Mucosa of rectum (tissue), 2 donors: Measurements from ENCODE around the gene FBLN2.
A peak's percentile ranks its signal among the peaks of the same experiment; 100 is the strongest.

ENCODE experiments used
- H3K27ac ChIP-seq, 2 donors: one replicate each; pipeline ENCODE4 v1.7.0; 2013; ENCODE audit warnings: inconsistent platforms in 2 of 2, low read depth in 2 of 2, low read length in 2 of 2
- H3K27me3 ChIP-seq, 2 donors: one replicate each; pipeline ENCODE4 v1.7.0; 2013; ENCODE audit warnings: low read length in 2 of 2; ENCODE audit not compliant: control insufficient read depth in 2 of 2, insufficient read depth in 2 of 2
- H3K36me3 ChIP-seq, 2 donors: one replicate each; pipeline ENCODE4 v1.7.0; 2013; ENCODE audit warnings: low read length in 2 of 2; ENCODE audit not compliant: control insufficient read depth in 2 of 2, insufficient read depth in 2 of 2
- H3K4me1 ChIP-seq, 2 donors: one replicate each; pipeline ENCODE4 v1.7.0; 2013; ENCODE audit warnings: low read length in 2 of 2, mild to moderate bottlenecking in 1 of 2; ENCODE audit not compliant: control insufficient read depth in 2 of 2, insufficient read depth in 2 of 2
- H3K4me3 ChIP-seq, 2 donors: one replicate each; pipeline ENCODE4 v1.7.0; 2013; ENCODE audit warnings: low read length in 2 of 2
- H3K9ac ChIP-seq, 2 donors: one replicate each; pipeline ENCODE4 v1.7.0; 2013; ENCODE audit warnings: low read length in 2 of 2, low read depth in 1 of 2, mild to moderate bottlenecking in 1 of 2
- H3K9me3 ChIP-seq, 2 donors: one replicate each; pipeline ENCODE4 v1.7.0; 2013; ENCODE audit warnings: low read length in 2 of 2; ENCODE audit not compliant: control insufficient read depth in 2 of 2
- donor health status: healthy.
- donor health status: Normal muscosa, but diverticular disease.

The FBLN2 gene

GRCh38 chr3:13651775-13652428 lies 103.0 kb downstream of the FBLN2 start:
- H3K4me3 ChIP-seq, result no peak overlapping the region
- peaks cover 21 to 24% of the 10 kb centered on the region in 2 donors for H3K27me3 ChIP-seq
- H3K27ac ChIP-seq, result no peak overlapping the region
- H3K9me3 ChIP-seq, result no peaks in the 10 kb centered on the region
- peaks cover 4 to 6% of the 10 kb centered on the region in 2 donors for H3K4me1 ChIP-seq
- no peak overlapping the region for H3K9ac ChIP-seq
- H3K36me3 ChIP-seq, result no peaks in the 10 kb centered on the region

DNA sequence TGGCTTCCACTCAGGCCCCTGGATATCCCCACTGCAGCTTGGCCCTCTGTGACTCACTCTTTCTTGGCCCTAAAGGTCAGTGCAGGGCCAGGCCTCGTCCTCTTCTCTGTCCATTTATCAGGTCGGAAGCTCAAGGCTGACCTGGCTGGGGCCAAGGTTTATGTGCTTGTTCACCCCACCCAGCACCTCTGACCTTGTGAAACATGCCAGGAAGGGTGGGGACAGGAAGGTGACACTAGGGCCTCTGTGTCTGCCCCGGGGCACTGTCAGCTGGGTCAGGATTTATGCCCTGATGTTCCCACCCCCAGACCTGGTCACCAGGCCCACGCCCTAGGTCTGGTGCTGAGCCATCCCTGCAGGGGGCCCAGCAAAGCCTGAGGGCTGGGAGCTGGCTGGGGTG lies 103.8 kb downstream of the FBLN2 start:
- H3K27me3 ChIP-seq, result peaks cover 15 to 25% of the 10 kb centered on the region in 2 donors
- no peaks in the 10 kb centered on the region for H3K9me3 ChIP-seq
- H3K4me1 ChIP-seq, result peaks cover 4 to 6% of the 10 kb centered on the region in 2 donors
- no peak overlapping the region for H3K27ac ChIP-seq
- no peak overlapping the region for H3K4me3 ChIP-seq
- H3K9ac ChIP-seq, result no peak overlapping the region
- no peaks in the 10 kb centered on the region for H3K36me3 ChIP-seq

- peaks cover 17 to 28% of the 10 kb centered on the region in 2 donors for H3K27me3 ChIP-seq
Measured at GRCh38 chr3:13653631-13654279, 104.8 kb downstream of the FBLN2 start.

GRCh38 chr3:13654330-13655060 lies 105.6 kb downstream of the FBLN2 start:
- H3K4me3 ChIP-seq, result peak overlapping the region in 1 of 2 donors; percentile 7
- H3K27ac ChIP-seq, result no peak overlapping the region
- peaks cover 4% of the 10 kb centered on the region in 2 donors for H3K4me1 ChIP-seq

More at GRCh38 chr3:13653631-13654279, 104.8 kb downstream of the FBLN2 start:
- Histone ChIP-seq H3K36me3 (no peaks in the 10 kb centered on the region), H3K9ac (no peak overlapping the region), H3K4me3 (no peak overlapping the region), H3K9me3 (no peaks in the 10 kb centered on the region), H3K4me1 (peaks cover 4% of the 10 kb centered on the region in 2 donors), H3K27ac (no peak overlapping the region)

DNA sequence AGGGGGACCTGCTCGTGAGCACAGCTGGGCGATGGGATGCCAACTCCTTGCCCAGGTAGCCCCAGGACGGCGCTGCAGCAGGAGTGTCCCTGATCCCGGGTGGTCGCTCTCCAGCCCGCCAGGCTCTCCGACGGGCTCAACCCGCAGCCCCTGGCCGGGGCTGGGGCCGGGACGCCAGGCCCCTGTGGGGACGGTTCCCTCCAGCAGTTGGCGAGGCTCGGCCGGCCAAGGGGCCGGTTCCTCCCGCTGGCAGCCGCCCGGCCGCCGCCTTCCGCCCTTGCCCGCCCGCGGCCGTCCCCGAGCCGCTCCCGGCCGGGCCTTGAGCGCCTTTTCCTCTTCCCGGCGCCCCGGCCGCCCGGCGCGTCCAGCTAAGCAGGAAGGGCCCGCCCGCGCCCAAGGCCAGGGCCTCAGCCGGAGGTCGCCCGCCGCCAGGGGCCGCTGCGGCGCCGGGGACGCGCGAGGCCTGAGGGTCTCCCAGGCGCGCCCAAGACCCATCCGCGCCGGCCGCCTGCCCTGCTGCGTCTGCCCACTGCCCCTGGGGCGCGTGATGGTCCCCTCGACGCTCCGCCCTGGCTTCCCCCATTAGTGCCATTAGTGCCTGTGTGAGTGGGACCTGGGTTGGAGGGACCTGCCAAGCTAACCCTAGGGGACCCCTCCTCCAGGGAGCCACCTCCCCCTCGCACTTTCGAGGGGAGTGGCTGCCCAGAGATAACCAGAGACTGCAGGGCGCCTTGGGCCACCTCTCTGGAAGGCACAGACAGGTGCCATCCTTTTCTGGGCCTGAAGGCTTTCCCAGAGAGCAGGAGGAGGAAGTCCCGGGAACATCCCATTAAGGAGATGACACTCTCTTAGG lies 106.4 kb downstream of the FBLN2 start:
- Histone ChIP-seq H3K36me3 (no peaks in the 10 kb centered on the region), H3K27ac (no peak overlapping the region), H3K4me3 (peak overlapping the region; percentile 4 to 7), H3K4me1 (peaks cover 3 to 4% of the 10 kb centered on the region in 2 donors), H3K9ac (no peak overlapping the region), H3K27me3 (peaks cover 17 to 29% of the 10 kb centered on the region in 2 donors), H3K9me3 (no peaks in the 10 kb centered on the region)

More at GRCh38 chr3:13654330-13655060, 105.6 kb downstream of the FBLN2 start:
- peaks cover 17 to 29% of the 10 kb centered on the region in 2 donors for H3K27me3 ChIP-seq
- no peaks in the 10 kb centered on the region for H3K36me3 ChIP-seq
- no peaks in the 10 kb centered on the region for H3K9me3 ChIP-seq
- no peak overlapping the region for H3K9ac ChIP-seq

DNA sequence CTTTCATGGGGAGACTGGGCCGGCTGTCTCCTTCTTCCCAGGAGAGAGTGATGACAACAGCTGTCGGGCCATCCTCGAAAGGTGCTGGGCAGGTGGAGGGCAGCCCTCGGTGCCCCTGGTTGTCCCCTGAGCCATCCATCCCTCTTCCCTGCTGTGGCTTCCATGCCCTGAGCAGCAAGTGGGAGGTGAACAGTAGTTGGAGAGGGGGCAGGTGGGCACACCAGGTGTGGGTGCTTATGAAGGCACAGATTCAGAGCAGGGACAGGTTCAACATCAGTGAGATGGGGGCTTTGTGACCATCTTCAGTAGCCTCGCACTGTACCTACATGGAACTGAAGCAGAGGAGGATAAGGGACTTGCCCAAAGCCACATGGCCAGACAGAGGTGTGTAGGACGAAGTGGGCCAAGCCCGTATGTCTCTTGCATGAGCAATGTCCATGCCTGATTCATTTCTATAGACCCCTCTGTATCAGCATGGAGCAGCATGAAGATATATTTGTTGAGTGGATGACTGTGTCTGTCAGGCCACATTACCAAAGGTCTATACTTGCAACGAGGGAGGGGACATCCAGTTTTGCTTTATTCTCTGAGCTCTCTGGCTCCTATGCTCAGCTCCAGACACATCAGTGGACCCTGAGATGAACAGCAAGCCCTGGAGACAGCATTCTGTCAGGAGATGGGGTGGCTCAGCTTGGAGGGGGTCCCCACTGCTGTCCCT lies 107.8 kb downstream of the FBLN2 start:
- Histone ChIP-seq H3K9ac (no peak overlapping the region), H3K4me3 (no peak overlapping the region), H3K4me1 (peaks cover 0 to 2% of the 10 kb centered on the region in 2 donors), H3K9me3 (no peaks in the 10 kb centered on the region), H3K27ac (no peak overlapping the region), H3K36me3 (no peaks in the 10 kb centered on the region), H3K27me3 (peaks cover 17 to 29% of the 10 kb centered on the region in 2 donors)

GRCh38 chr3:13657660-13658435 lies 108.9 kb downstream of the FBLN2 start:
- Histone ChIP-seq H3K4me1 (peaks cover 0 to 2% of the 10 kb centered on the region in 2 donors), H3K36me3 (no peaks in the 10 kb centered on the region), H3K4me3 (no peak overlapping the region), H3K9me3 (no peaks in the 10 kb centered on the region), H3K27me3 (peaks cover 17 to 29% of the 10 kb centered on the region in 2 donors), H3K9ac (no peak overlapping the region), H3K27ac (no peak overlapping the region)

DNA sequence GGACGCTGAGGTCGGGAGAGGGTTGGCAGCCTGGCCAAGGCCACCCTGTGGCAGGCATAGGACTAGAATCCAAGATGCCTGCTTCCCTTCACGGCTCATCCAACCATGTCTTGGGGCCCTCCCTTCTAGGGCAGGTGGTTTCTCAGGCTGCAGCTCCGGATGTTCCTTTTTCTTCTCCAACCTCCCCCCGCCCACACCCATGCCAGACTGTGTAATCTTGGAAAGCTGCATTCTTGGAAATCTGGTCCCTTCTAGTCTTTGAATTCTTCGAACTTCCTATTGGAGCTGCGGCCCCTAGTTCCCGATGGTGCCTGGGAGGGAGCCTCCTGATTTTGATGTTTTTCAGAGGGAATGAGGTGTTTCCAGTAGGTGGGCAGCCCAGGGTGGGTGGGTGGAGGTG lies 109.8 kb downstream of the FBLN2 start:
- Histone ChIP-seq H3K27me3 (peaks cover 17 to 29% of the 10 kb centered on the region in 2 donors), H3K36me3 (no peaks in the 10 kb centered on the region), H3K27ac (no peak overlapping the region), H3K9me3 (no peaks in the 10 kb centered on the region), H3K9ac (no peak overlapping the region), H3K4me3 (no peak overlapping the region), H3K4me1 (peaks cover 0 to 2% of the 10 kb centered on the region in 2 donors)
